Measurements from ENCODE around the gene ATPAF2. TPM values are rescaled to one million over a fixed set of nuclear protein-coding genes. Genes with fewer than 3 reads are reported as not detected.

ATPAF2 gene
- total and polyA plus RNA-seq, 4 donors = 7.1 to 19.9 (median 17.4) TPM

GRCh38 chr17:17978481-17979424 is 60.2 kb downstream of the ATPAF2 start:
- 89 to 92% methylated on average over 14 of the region's 14 CpGs for WGBS, 2 donors
- intact Hi-C loops (cut with DNase I) = loop anchor here in 1 of 2 donors (10.0 kb wide), 1 partner anchor 64 kb away; no protein-coding TSS in a partner anchor
- H3K4me1 ChIP-seq (ENCODE audit: control insufficient read depth in 1 of 2, insufficient read depth in 2 of 2, low read length in 2 of 2) = no peaks in the 10 kb centered on the region
- no peak overlapping the region for H3K4me3 ChIP-seq (ENCODE audit: low read length in 2 of 2)
- no peaks in the 10 kb centered on the region for H3K9me3 ChIP-seq (ENCODE audit: control insufficient read depth, low read length)
- no peak overlapping the region for H3K27ac ChIP-seq (ENCODE audit: low read depth in 1 of 2, low read length in 2 of 2)
- no peaks in the 10 kb centered on the region for H3K27me3 ChIP-seq (ENCODE audit: control insufficient read depth in 1 of 2, insufficient read depth in 2 of 2, low read length in 1 of 2)
- DNase-seq = peak in 1 of 2 donors; percentile 46
- H3K36me3 ChIP-seq (ENCODE audit: control insufficient read depth in 1 of 2, insufficient read depth in 2 of 2, low read length in 1 of 2) = no peaks in the 10 kb centered on the region
- ATAC-seq (ENCODE audit: low FRiP score) = no peak

- no peak overlapping the region for H3K4me3 ChIP-seq (ENCODE audit: low read length in 2 of 2)
- H3K27ac ChIP-seq (ENCODE audit: low read depth in 1 of 2, low read length in 2 of 2) = no peak overlapping the region
- no peaks in the 10 kb centered on the region for H3K9me3 ChIP-seq (ENCODE audit: control insufficient read depth, low read length)
- intact Hi-C loops (cut with DNase I) = loop anchor here in 1 of 2 donors (10.0 kb wide), 1 partner anchor 62 kb away; no protein-coding TSS in a partner anchor
- 85% methylated on average over 10 of the region's 10 CpGs for WGBS, 2 donors
- DNase-seq = peak in 1 of 2 donors; percentile 54
- H3K36me3 ChIP-seq (ENCODE audit: control insufficient read depth in 1 of 2, insufficient read depth in 2 of 2, low read length in 1 of 2) = no peaks in the 10 kb centered on the region
- no peak for ATAC-seq (ENCODE audit: low FRiP score)
- no peaks in the 10 kb centered on the region for H3K4me1 ChIP-seq (ENCODE audit: control insufficient read depth in 1 of 2, insufficient read depth in 2 of 2, low read length in 2 of 2)
- H3K27me3 ChIP-seq (ENCODE audit: control insufficient read depth in 1 of 2, insufficient read depth in 2 of 2, low read length in 1 of 2) = no peaks in the 10 kb centered on the region
These were observed 61.9 kb downstream of the ATPAF2 start for GRCh38 chr17:17976931-17977570.

GRCh38 chr17:17975436-17975835 is 63.5 kb downstream of the ATPAF2 start:
- intact Hi-C loops (cut with DNase I) = loop anchor here in 1 of 2 donors (10.0 kb wide), 1 partner anchor 61 kb away; no protein-coding TSS in a partner anchor

GRCh38 chr17:17972952-17973254 is 66.1 kb downstream of the ATPAF2 start:
- intact Hi-C loops (cut with DNase I) = loop anchor here (1.0 to 10.0 kb wide), 3 partner anchors 58 to 96 kb away; partner anchors contain the start of genes ATPAF2 (in 1 of the 2) and GID4 (in 1 of the 2)
- no peaks in the 10 kb centered on the region for H3K27me3 ChIP-seq (ENCODE audit: control insufficient read depth in 1 of 2, insufficient read depth in 2 of 2, low read length in 1 of 2)
- H3K4me3 ChIP-seq (ENCODE audit: low read length in 2 of 2) = peak overlapping the region; percentile 58 to 74
- H3K4me1 ChIP-seq (ENCODE audit: control insufficient read depth in 1 of 2, insufficient read depth in 2 of 2, low read length in 2 of 2) = no peaks in the 10 kb centered on the region
- DNase-seq (no peak), ATAC-seq (ENCODE audit: low FRiP score) (peak; percentile 0)
- 2 to 3% methylated on average over 13 of the region's 13 CpGs for WGBS, 2 donors
- H3K27ac ChIP-seq (ENCODE audit: low read depth in 1 of 2, low read length in 2 of 2) = no peak overlapping the region
- H3K9me3 ChIP-seq (ENCODE audit: control insufficient read depth, low read length) = no peaks in the 10 kb centered on the region
- H3K36me3 ChIP-seq (ENCODE audit: control insufficient read depth in 1 of 2, insufficient read depth in 2 of 2, low read length in 1 of 2) = no peaks in the 10 kb centered on the region

More at GRCh38 chr17:17975436-17975835, 63.5 kb downstream of the ATPAF2 start:
- no peak for ATAC-seq (ENCODE audit: low FRiP score)
- 58 to 65% methylated on average over 8 of the region's 8 CpGs for WGBS, 2 donors
- H3K36me3 ChIP-seq (ENCODE audit: control insufficient read depth in 1 of 2, insufficient read depth in 2 of 2, low read length in 1 of 2) = no peaks in the 10 kb centered on the region
- H3K4me3 ChIP-seq (ENCODE audit: low read length in 2 of 2) = no peak overlapping the region
- peak in 1 of 2 donors; percentile 12 for DNase-seq
- H3K27ac ChIP-seq (ENCODE audit: low read depth in 1 of 2, low read length in 2 of 2) = no peak overlapping the region
- H3K4me1 ChIP-seq (ENCODE audit: control insufficient read depth in 1 of 2, insufficient read depth in 2 of 2, low read length in 2 of 2) = no peaks in the 10 kb centered on the region
- no peaks in the 10 kb centered on the region for H3K9me3 ChIP-seq (ENCODE audit: control insufficient read depth, low read length)
- no peaks in the 10 kb centered on the region for H3K27me3 ChIP-seq (ENCODE audit: control insufficient read depth in 1 of 2, insufficient read depth in 2 of 2, low read length in 1 of 2)

GRCh38 chr17:17972126-17972951 is 66.6 kb downstream of the ATPAF2 start, which contains the start of the genes DRC3 and TOM1L2:
Gene DRC3 (plus strand): TSS chr17:17972862. CDS start chr17:17977599, 4,737 bp downstream.
Gene TOM1L2 (minus strand): TSS chr17:17972400. CDS start chr17:17972313, 87 bp downstream.
- WGBS, 2 donors = 0 to 1% methylated on average over 59 of the region's 59 CpGs
- Histone ChIP-seq H3K9me3 (ENCODE audit: control insufficient read depth, low read length) (no peaks in the 10 kb centered on the region), H3K36me3 (ENCODE audit: control insufficient read depth in 1 of 2, insufficient read depth in 2 of 2, low read length in 1 of 2) (no peaks in the 10 kb centered on the region), H3K4me3 (ENCODE audit: low read length in 2 of 2) (peak within 1 kb of the TSS; percentile 74 to 75), H3K4me1 (ENCODE audit: control insufficient read depth in 1 of 2, insufficient read depth in 2 of 2, low read length in 2 of 2) (no peaks in the 10 kb centered on the region), H3K27ac (ENCODE audit: low read depth in 1 of 2, low read length in 2 of 2) (peak within 1 kb of the TSS in 1 of 2 donors; percentile 88), H3K27me3 (ENCODE audit: control insufficient read depth in 1 of 2, insufficient read depth in 2 of 2, low read length in 1 of 2) (no peaks in the 10 kb centered on the region)
- intact Hi-C loops (cut with DNase I) = loop anchor here (1.0 to 10.0 kb wide), 3 partner anchors 58 to 95 kb away; partner anchors contain the start of genes ATPAF2 (in 1 of the 2) and GID4 (in 1 of the 2)
- peak; percentile 100 for DNase-seq
- ATAC-seq (ENCODE audit: low FRiP score) = peak; percentile 99

- no peaks in the 10 kb centered on the region for H3K4me1 ChIP-seq (ENCODE audit: control insufficient read depth in 1 of 2, insufficient read depth in 2 of 2, low read length in 2 of 2)
- peak overlapping the region in 1 of 2 donors; percentile 88 for H3K27ac ChIP-seq (ENCODE audit: low read depth in 1 of 2, low read length in 2 of 2)
- H3K27me3 ChIP-seq (ENCODE audit: control insufficient read depth in 1 of 2, insufficient read depth in 2 of 2, low read length in 1 of 2) = no peaks in the 10 kb centered on the region
- WGBS, 2 donors = 0% methylated on average over 31 to 33 of the region's 33 CpGs
- no peaks in the 10 kb centered on the region for H3K36me3 ChIP-seq (ENCODE audit: control insufficient read depth in 1 of 2, insufficient read depth in 2 of 2, low read length in 1 of 2)
- H3K4me3 ChIP-seq (ENCODE audit: low read length in 2 of 2) = peak overlapping the region; percentile 62 to 75
- DNase-seq = peak in 1 of 2 donors; percentile 86
- intact Hi-C loops (cut with DNase I) = loop anchor here (1.0 to 10.0 kb wide), 3 partner anchors 57 to 94 kb away; partner anchors contain the start of genes ATPAF2 (in 1 of the 2) and GID4 (in 1 of the 2)
- ATAC-seq (ENCODE audit: low FRiP score) = no peak
- H3K9me3 ChIP-seq (ENCODE audit: control insufficient read depth, low read length) = no peaks in the 10 kb centered on the region
These were observed 67.4 kb downstream of the ATPAF2 start for GRCh38 chr17:17971431-17972125.

- no peaks in the 10 kb centered on the region for H3K4me1 ChIP-seq (ENCODE audit: control insufficient read depth in 1 of 2, insufficient read depth in 2 of 2, low read length in 2 of 2)
- H3K27ac ChIP-seq (ENCODE audit: low read depth in 1 of 2, low read length in 2 of 2) = peak overlapping the region in 1 of 2 donors; percentile 21
- no peaks in the 10 kb centered on the region for H3K27me3 ChIP-seq (ENCODE audit: control insufficient read depth in 1 of 2, insufficient read depth in 2 of 2, low read length in 1 of 2)
- H3K9me3 ChIP-seq (ENCODE audit: control insufficient read depth, low read length) = no peaks in the 10 kb centered on the region
- DNase-seq = no peak
- H3K36me3 ChIP-seq (ENCODE audit: control insufficient read depth in 1 of 2, insufficient read depth in 2 of 2, low read length in 1 of 2) = no peaks in the 10 kb centered on the region
- peak overlapping the region; percentile 62 to 75 for H3K4me3 ChIP-seq (ENCODE audit: low read length in 2 of 2)
- 23 to 32% methylated on average over 1 of the region's 1 CpG for WGBS, 2 donors
- no peak for ATAC-seq (ENCODE audit: low FRiP score)
- intact Hi-C loops (cut with DNase I) = loop anchor here in 1 of 2 donors (10.0 kb wide), 1 partner anchor 56 kb away; no protein-coding TSS in a partner anchor
These were observed 68.1 kb downstream of the ATPAF2 start for GRCh38 chr17:17970699-17971430.

Data from aorta (tissue), 5 donors.